Frontal cortex (tissue), 4 donors: ENCODE data around the gene GREB1. TPM values are rescaled to one million over a fixed set of nuclear protein-coding genes. Genes with fewer than 3 reads are reported as not detected.
"Not testable (repeated sequence)": the region's sequence is repeated elsewhere in the genome, so short reads cannot be mapped to it uniquely, and the experiment has no call there.

ENCODE experiments used
- DNase-seq, 2 donors: peaks; one replicate each; pipeline ENCODE4 v3.0.0; 2012; ENCODE audit warnings: low spot score in 2 of 2
- FAIRE-seq: peaks from 2 replicates; lab custom pipeline; 2012; peaks lifted over from hg19 to GRCh38; lab: Jason Lieb, UNC
- total RNA-seq: library from RNA; depleted of rRNA; stranded (reverse); fragments of >200 nt; gene quantifications from one replicate; pipeline ENCODE4 v1.2.3, GENCODE V29; 2014
- donor health status: control.
- donor health status: control.
- donor health status: control.

Gene GREB1
- total RNA-seq, 1 donor from 2014 or later: 3.7 TPM

- DNase-seq (peak; percentile 32 to 44), FAIRE-seq (no peak)
These were observed 118.7 kb downstream of the GREB1 start for GRCh38 chr2:11652553-11652952.

GRCh38 chr2:11655495-11655894, 121.7 kb downstream of the GREB1 start:
- FAIRE-seq (no peak), DNase-seq (no peak)

GRCh38 chr2:11656252-11656651, 122.4 kb downstream of the GREB1 start:
- no peak for FAIRE-seq
- DNase-seq: no peak

GRCh38 chr2:11656671-11657101, 122.8 kb downstream of the GREB1 start:
- DNase-seq (no peak), FAIRE-seq (no peak)

- DNase-seq (no peak), FAIRE-seq (no peak)
These were observed 123.3 kb downstream of the GREB1 start for GRCh38 chr2:11657195-11657594.

GRCh38 chr2:11657646-11658045, 123.8 kb downstream of the GREB1 start:
- FAIRE-seq: no peak

GRCh38 chr2:11658208-11659114, 124.6 kb downstream of the GREB1 start:
- DNase-seq: no peak

More at GRCh38 chr2:11657646-11658045, 123.8 kb downstream of the GREB1 start:
- no peak for DNase-seq

GRCh38 chr2:11659115-11659475, 125.2 kb downstream of the GREB1 start:
- DNase-seq (no peak), FAIRE-seq (no peak)

More at GRCh38 chr2:11658208-11659114, 124.6 kb downstream of the GREB1 start:
- no peak for FAIRE-seq

- DNase-seq (no peak), FAIRE-seq (no peak)
These were observed 126.0 kb downstream of the GREB1 start for GRCh38 chr2:11659851-11660250.

GRCh38 chr2:11660396-11660795, 126.6 kb downstream of the GREB1 start:
- not testable (repeated sequence) for DNase-seq, FAIRE-seq

GRCh38 chr2:11661891-11662435, 128.1 kb downstream of the GREB1 start:
- DNase-seq (no peak), FAIRE-seq (no peak)

GRCh38 chr2:11662882-11663281, 129.0 kb downstream of the GREB1 start:
- FAIRE-seq (no peak), DNase-seq (no peak)

- DNase-seq (no peak), FAIRE-seq (no peak)
These were observed 129.6 kb downstream of the GREB1 start for GRCh38 chr2:11663427-11663826.

GRCh38 chr2:11665028-11665427, 131.2 kb downstream of the GREB1 start:
- FAIRE-seq (no peak), DNase-seq (no peak)

- FAIRE-seq: no peak
- DNase-seq: no peak
These were observed 131.9 kb downstream of the GREB1 start for GRCh38 chr2:11665510-11666362.

GRCh38 chr2:11667194-11667593, 133.3 kb downstream of the GREB1 start:
- DNase-seq (no peak), FAIRE-seq (no peak)

- no peak for FAIRE-seq
- DNase-seq: no peak
These were observed 134.2 kb downstream of the GREB1 start for GRCh38 chr2:11667866-11668637.

- FAIRE-seq (no peak), DNase-seq (peak; percentile 78 to 80)
These were observed 135.8 kb downstream of the GREB1 start, which contains the start of gene NTSR2 for GRCh38 chr2:11669454-11670291. Gene NTSR2 (minus strand): TSS chr2:11670195. CDS start chr2:11670129, 66 bp downstream.

GRCh38 chr2:11672407-11672806, 138.6 kb downstream of the GREB1 start:
- DNase-seq: no peak
- no peak for FAIRE-seq
